ENCODE measurements around the gene COLEC12.
A peak's percentile ranks its signal among the peaks of the same experiment; 100 is the strongest.

The COLEC12 gene

DNA sequence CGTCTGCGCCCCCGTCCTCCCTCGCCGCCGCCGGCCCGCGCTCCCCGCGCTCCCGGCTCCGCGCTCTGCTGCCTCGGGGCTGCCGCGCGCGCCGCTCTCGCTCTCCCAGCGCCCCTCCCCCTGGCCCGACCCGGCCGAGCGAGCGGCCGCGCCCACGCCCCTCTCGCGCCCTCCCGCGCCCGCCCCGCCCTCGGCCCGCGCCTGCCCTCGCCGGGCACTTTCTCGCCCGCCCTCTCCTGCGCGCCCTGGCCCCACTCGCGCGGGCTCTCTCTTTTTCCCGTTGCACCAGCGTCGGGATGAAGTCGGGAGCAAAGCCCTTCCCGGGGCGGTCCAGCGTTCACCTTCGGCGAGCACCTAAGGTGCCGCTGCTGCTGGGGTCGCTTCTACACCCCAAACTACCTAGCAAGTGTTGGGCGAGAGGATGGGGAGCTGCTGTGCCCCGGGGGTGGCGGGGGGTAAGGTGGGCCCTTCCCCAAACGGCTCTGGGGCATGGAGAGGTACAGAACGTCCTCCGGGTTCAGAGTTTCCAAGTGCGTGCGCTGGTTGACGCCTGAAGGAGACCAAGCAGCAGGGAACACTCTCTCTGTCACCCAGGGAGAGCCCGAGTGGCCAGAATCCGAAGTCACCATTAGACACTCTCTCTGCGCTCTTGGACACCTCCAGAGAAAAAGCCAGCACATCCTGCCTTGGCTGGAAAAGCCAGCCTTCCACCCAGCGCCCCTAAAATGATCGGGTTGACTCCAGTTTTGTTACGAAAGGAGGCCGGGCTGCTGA, at the start of gene COLEC12:
COLEC12 (minus strand) TSS at position 70 of the 774 bp plus-strand sequence. CDS start 187 bp downstream, outside the sequence.
- no peak for DNase-seq (ENCODE audit: low read depth)
- H3K4me3 ChIP-seq (ENCODE audit: low read length), result no peak within 1 kb of the TSS
- TF ChIP-seq, protein P1, sequence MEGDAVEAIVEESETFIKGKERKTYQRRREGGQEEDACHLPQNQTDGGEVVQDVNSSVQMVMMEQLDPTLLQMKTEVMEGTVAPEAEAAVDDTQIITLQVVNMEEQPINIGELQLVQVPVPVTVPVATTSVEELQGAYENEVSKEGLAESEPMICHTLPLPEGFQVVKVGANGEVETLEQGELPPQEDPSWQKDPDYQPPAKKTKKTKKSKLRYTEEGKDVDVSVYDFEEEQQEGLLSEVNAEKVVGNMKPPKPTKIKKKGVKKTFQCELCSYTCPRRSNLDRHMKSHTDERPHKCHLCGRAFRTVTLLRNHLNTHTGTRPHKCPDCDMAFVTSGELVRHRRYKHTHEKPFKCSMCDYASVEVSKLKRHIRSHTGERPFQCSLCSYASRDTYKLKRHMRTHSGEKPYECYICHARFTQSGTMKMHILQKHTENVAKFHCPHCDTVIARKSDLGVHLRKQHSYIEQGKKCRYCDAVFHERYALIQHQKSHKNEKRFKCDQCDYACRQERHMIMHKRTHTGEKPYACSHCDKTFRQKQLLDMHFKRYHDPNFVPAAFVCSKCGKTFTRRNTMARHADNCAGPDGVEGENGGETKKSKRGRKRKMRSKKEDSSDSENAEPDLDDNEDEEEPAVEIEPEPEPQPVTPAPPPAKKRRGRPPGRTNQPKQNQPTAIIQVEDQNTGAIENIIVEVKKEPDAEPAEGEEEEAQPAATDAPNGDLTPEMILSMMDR (IDR thresholded peaks at IDR 0.05; ENCODE audit: insufficient read depth, low read depth, low read length, missing control alignments), result no peak

DNA sequence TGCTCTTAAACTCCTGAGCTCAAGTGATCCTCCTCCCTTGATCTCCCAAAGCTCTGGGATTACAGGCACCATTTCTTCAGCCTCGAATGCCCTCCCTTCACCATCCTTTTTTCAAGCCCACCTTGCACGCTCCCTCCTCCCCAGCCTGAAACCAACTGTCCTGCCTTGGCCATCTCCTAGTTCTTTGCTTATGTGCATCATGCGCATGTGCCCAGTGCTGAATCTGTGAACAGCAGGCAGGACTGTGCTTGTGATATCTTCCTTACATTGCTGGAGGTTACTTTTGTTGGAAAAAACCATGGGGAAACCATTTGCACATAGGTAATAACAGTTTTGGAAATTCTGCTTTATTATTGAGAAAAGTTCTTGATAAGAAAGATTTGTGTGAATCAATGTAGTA, 49.5 kb upstream of the COLEC12 start:
- DNase-seq (ENCODE audit: low read depth), result no peak
- TF ChIP-seq, protein P1 (IDR thresholded peaks at IDR 0.05; ENCODE audit: insufficient read depth, low read depth, low read length, missing control alignments), result no peak
- no peak overlapping the region for H3K4me3 ChIP-seq (ENCODE audit: low read length)

DNA sequence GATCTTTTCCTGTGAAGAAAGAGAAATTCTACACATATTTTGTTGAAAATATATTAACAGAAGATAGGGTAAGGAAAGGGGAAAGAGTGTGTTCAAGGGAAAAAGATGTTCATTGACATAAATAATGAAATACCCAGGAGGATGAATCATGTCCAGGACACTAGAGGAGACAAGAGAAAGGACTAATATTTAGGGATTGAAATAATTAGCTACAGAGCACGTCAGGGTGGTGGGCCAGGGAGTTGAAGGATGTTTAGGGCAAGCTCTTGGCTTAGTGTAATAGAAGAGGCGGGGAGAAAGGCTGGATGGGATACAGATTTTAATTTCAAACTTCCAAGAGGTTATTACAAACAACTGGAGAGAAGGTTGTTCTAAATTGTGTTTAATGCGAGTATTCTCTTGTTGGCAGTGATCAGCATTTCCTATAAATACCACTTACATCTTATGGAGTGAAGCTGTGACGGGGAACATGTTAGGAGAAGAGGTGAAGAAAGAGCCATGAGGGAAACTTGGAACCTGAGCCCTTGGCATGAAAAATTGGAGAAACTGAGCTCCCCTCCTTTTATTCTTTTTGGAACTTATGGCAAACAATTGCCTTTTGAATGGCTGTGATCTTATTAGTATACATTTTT, 43.1 kb upstream of the COLEC12 start:
- TF ChIP-seq, protein P1 (IDR thresholded peaks at IDR 0.05; ENCODE audit: insufficient read depth, low read depth, low read length, missing control alignments), result no peak
- no peak for DNase-seq (ENCODE audit: low read depth)
- H3K4me3 ChIP-seq (ENCODE audit: low read length), result no peak overlapping the region

DNA sequence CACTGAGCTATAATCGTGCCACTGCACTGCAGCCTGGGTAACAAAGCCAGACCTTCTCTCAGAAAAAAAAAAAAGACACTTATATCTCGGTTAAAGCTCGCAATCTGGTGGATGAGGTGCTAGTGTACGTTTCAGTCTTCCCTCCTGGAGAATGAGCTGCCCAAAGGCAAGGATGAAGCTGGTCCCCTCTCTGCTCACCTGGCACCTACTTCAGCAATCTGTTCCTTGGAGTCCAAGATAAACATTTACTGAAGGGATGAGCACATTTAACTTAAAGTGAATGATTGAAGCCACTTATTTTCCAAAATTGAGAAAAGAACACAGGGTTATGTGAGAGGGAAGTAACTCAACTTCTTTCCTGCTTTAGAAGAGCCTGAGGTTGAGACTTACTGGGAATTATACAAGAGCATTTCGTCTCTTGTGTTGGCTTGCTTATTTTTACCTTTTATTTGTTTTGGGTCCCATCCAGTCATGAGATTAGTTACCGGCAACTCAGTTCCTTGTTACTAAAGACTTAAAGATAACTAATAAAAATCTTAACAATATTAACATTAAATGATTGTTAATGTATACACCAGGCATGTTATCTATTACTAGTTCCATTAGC, 33.6 kb upstream of the COLEC12 start:
- TF ChIP-seq, protein P1 (IDR thresholded peaks at IDR 0.05; ENCODE audit: insufficient read depth, low read depth, low read length, missing control alignments), result no peak
- no peak overlapping the region for H3K4me3 ChIP-seq (ENCODE audit: low read length)
- DNase-seq (ENCODE audit: low read depth), result no peak

DNA sequence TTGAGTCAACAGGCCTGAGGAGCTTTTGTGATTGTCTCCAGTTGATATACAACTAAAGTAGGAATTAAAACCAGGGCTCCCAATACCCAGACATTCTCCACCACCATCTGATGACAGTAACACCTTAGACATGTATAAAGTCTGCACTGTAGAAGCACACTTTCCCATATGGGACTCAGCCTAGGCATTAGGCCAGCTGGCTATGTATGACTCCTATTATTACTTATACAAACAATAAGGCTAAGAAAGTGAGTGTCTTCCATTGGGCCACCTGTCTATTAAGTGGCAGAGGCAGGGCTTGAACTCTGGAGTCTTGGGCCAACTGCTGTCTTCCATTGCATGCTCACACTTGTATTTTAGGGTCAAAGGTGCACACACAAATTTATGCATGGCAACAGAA, 32.1 kb upstream of the COLEC12 start:
- no peak for DNase-seq (ENCODE audit: low read depth)
- no peak overlapping the region for H3K4me3 ChIP-seq (ENCODE audit: low read length)
- TF ChIP-seq, protein P1 (IDR thresholded peaks at IDR 0.05; ENCODE audit: insufficient read depth, low read depth, low read length, missing control alignments), result no peak

DNA sequence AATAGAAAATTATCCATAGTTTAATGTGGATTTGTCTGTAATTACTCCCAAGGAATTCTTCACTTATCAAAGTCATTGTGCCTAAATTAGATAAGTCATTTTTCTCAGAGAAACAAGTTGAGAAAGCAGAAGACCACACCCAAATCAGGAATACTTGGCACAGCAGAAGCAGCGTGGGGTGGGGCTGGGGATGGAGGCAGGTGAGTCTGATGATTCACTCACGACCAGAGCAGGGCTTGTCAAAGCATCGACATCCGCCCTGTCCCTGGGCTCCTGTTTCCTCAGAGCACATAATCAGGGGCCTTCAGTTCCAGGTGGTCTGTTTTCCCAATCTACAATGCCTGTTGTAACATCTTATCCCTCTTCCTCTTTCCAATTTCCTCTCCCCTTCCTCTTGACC, 31.5 kb upstream of the COLEC12 start:
- TF ChIP-seq, protein P1 (IDR thresholded peaks at IDR 0.05; ENCODE audit: insufficient read depth, low read depth, low read length, missing control alignments), result no peak
- no peak overlapping the region for H3K4me3 ChIP-seq (ENCODE audit: low read length)
- peak; percentile 51 for DNase-seq (ENCODE audit: low read depth)
